IPS-NIHi7 (cell line): ENCODE measurements around the gene BMPR2.
"Not testable (repeated sequence)": the region's sequence is repeated elsewhere in the genome, so short reads cannot be mapped to it uniquely, and the experiment has no call there.

Source experiments
- DNase-seq: peaks from one replicate; pipeline ENCODE4 v3.0.0; 2012; ENCODE audit warnings: mixed read lengths; ENCODE audit errors: extremely low spot score

Gene BMPR2

DNA sequence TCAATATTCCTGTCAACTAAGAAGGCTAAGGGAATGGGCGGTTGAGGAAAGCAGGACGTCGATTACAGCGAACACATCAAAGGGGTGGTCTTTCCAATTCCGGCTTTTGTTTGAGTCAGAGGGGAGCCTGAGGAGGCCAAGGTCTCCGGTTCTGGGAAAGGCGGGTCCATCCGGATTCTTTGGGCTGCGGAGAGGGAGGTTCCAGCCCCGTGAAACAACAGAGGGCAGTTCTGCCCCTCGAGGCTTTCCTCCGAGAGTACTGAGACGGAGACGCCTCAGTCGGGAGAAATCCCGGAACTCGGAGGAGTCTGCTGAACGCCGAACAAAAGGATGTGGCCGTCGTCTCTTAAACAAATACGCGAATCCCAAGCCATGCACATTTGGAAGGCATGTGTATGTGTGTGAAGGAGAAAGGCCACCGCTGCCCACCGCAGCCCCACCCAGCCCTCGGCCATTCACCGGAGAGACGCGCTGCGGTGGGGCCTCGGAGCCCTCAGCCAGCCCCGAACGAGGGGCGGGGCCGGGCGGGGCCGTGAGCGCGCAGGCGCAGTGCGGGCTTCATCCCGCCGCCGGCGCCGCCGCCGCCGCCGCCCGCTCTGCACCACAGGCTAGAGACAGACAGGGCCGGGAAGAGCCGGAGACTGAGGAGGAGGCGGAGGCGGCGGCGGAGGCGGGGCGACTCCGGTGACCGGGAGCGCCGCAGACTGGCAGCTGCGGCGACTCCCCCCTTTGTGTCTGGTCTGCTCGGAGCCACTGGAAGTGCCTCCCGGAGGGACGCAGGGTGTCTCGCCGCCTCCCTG lies at the start of gene BMPR2:
TSS of gene BMPR2 (plus strand) at position 719 of the 800 bp plus-strand sequence. CDS start 1,148 bp downstream, outside the sequence.
- peak; percentile 81 for DNase-seq

DNA sequence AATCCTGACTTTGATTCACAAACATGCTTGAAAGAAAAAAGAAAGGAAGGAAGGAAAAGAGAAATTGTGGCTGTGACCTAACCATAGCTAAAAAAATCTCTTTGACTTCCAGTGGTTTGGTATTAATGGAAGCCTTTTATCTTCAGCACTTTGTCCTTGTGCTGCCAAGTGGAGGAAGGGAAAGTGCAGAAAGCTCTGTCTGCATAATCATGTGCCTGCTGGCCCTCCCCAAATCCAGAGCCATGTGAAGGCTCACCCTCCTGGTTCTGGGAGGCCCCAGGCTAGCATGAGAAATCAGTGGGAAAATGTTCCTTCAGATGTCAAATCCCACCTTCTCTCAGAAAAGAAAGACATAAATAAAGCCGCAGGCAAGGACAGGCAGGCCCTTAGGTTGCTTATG lies 48.3 kb upstream of the BMPR2 start:
- DNase-seq, result peak; percentile 39

DNA sequence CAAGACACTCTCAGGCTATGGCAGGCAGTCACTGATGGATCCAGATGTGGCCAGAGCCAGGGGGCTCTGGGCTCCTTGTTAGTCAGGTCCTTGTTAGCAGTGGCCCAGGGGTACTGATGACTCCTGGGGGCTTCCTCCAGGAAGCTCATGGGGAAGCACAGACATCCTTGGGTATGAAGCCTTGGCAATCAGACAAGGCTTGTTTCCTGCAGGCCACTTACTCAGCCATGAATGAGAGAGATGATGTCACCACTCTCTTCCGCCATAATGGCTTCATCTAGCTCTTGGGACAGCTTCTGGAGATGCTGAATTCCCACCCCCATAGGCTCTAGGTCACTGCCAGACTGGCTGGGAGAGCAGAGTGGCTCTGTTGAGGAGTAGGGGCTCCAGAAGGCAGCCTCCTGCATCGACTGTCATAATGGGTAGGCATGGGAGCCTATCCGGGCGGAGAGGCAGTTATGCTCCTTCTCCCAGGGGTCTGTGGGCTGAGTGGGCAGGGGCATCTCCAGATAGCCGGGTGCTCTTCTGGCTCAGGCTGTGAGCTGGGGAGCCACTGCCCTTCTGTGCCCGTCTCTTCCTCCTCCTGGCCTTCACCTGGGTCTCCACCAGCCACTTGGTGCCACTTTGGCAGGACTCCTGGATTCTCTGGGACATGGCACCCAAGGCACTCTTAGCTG lies 40.2 kb upstream of the BMPR2 start:
- no peak for DNase-seq

DNA sequence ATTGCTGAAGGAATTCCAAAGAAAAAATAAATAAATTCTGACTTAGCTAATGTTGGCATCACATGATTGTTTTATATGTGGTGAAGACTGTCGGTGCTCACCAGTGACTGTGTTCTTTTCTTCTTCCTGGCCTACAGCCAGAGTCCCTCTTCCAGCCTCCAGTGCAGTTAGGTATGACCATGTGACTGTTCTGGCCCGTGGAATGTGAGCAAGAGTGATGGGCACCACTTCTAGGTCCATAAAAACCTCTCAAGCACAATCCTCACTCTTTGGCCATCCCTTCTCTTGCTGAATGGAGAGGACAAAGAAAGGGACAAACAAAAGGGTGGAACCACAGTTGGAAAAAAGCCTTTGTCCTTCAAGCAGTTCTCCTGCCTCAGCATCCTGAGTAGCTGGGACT lies 39.0 kb upstream of the BMPR2 start:
- DNase-seq, result no peak

DNA sequence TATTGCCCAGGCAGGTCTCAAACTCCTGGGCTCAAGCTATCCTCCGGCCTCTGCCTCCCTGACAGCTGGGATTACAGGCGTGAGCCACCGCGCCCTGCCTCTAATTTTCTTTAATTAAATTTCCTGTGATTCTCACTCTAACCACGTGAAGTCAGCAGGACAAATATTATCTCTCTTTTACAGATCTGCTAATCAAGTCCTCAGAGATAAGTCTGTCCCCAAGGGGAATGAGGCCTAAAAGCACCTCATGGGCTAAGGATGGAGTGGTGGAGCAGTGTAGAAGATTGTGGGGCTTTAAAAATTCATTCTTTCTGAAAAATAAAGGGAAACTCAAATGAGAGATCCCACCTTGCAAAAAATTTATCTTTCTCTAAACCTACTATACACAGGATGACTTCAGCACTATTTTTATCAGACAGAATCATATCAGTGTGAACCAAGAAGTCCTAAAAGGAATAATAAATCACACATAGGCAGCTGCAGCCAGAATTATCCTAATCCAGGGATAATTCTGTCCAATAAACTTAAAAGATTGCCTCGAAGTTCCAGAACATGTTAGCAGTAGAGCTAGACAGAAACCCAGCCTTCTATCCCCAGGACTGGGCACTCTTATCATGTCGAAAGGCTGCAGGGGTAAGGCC lies 38.3 kb upstream of the BMPR2 start:
- no peak for DNase-seq

DNA sequence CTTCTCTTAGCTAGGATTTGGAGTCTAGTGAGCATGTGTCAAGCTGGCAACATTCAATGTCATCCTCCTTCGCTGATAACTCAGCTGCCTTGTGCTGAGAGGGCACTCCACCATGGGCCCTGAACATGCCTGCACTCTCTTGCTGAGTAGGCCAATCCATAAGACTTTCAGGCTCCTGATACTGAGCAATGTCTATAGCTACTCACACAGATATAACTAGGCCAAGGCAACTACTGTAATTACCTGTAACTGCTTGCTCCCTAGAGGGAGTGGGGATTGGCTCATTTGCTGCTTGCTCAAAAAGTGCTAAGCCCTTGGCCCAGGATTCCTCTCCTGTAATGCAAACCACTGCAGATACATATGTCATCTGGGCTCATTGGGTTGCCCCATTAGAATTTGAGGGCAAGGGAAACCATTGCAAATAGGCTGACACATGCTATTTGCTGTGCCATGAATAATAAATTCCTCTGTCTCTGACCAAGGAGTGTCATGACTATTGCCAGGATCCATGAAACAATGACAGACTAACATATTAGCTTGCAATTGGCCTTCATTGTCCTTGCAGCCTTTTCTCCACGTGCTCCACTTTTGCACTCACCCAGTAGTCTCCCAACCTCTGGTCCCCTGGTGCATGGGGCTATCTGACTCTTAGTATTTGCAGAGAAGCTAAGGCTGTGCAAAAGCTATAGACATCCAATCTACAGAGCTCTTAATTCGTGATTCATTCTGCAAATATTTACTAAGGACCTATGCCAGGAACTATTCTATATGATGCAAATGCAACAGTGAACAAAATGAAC lies 36.9 kb upstream of the BMPR2 start:
- no peak for DNase-seq

DNA sequence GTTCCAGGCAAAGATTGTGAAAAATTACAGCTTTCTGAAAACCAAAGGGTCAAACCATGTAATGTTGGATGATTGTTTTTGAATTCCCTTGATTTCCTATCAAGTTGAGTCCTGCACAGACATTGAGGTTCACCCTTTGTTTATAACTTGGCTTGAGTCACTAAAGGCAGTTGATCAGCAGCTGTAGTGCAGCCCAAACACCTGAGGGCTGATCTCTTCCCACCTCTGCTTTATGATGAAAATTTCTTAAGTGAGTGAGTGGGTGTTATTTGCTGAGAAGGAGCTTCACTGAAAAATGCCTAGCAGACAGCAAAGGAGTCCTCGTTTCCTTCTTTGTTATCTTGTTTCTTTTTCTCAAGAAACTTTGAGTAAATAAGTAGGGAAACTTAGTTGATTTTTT lies 31.9 kb upstream of the BMPR2 start:
- DNase-seq, result peak; percentile 56

DNA sequence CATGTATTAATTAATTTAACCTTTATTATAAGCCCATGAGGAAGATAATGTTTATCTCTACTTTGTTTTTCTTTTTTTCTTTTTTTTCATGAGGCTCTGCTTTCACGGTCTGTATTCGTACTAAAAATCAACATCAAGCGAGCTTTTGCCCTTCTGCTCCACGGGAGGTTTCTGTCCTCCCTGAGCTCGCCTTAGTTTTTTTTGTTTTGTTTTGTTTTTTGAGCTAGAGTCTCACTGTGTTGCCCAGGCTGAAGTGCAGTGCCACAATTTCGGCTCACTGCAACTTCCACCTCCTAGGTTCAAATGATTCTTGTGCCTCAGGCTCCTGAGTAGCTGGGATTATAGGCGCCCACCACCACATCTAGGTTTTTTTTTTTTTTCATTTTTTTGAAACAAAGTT lies 29.9 kb upstream of the BMPR2 start:
- DNase-seq, result no peak

DNA sequence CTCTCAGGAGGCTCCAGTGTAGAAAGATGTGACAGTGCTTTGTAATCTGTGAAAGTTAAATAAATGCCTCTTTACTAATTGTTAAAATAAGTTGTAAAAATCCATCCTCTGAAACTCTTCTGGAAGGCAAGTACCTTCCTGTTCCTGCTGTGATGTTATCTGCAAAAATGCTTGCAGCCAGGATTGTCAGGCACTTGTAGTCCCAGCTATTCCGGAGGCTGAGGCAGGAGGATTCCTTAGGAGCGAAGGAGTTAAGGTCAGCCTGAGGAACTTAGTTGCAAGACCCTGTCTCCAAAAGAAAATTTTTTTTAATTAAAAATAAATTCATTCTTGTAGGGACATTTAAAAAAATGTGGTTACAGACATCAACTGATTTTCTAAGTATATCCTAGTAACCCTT lies 22.7 kb upstream of the BMPR2 start:
- DNase-seq, result no peak

DNA sequence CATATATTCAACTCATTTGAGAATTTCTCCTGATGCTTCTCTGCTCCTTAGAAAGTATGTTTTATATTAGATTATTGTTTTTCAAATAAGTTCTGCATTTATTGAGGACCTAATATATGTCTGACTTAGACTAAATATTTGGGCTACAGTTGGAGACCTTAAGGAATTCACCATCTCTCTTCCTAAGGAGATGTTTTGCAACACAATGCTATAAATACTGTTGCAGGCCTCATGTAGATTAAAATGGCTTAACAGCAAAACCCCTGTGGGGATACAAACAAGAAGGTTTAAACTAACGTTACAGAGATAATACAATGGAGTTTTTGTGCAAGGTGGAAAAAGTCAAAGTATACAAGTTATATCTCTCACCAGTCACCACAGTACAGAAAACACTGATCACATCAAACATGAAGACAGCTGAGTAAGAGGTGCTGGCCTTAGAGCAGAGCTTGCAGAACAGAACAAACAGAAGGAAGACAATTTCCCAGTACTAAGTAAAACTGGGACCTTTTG lies 20.1 kb upstream of the BMPR2 start:
- no peak for DNase-seq

DNA sequence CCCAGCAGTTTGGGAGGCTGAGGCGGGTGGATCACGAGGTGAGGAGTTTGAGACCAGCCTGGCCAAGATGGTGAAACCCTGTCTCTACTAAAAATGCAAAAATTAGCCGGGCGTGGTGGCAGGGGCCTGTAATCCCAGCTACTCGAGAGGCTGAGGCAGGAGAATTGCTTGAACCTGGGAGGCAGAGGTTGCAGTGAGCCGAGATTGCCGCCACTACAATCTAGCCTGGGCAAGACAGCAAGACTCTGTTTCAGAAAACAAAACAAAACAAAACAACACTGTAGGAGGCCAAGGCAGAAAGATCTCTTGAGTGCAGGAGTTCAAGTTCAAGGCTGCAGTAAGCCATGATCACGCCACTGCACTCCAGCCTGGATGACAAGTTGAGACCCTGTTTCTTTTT lies 17.2 kb upstream of the BMPR2 start:
- DNase-seq, result not testable (repeated sequence)

DNA sequence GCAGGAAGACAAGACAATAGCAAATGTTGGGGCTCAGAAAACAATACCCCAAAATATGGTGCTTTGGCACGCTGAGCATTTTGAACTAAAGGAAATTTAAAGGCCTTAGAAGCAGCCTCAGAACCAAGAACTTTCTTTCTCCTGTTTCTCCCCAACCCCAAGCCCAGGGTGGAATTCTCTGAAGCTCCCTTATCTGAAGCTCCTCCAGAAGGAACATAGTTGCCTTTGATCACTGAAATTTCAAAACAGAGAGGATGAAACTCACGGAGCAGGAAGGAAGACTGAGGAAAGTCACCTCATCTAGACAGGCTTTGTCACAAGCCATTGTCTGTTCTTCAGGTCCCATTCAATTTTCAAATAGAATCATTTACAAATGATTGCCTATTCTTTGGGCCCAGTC lies 15.5 kb upstream of the BMPR2 start:
- DNase-seq, result no peak

DNA sequence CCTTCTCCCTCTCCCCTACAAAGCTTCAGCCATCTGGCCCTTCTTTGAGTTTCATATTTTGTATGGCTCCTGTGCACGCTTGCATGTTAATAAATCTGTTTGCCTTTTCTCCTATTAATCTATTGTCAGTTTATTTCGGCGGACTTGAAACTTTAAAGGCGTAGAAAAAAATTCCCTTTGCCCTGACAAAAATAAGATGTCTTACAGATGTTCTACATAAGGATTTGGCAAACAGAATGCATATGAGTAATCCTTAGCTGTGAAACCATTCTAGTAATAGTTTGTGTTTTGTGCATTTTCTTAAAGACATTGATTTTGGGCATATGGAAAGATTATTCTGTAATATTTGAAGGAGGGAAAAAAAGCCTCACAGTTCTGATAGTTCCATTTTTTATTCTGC lies 15.0 kb upstream of the BMPR2 start:
- DNase-seq, result no peak

DNA sequence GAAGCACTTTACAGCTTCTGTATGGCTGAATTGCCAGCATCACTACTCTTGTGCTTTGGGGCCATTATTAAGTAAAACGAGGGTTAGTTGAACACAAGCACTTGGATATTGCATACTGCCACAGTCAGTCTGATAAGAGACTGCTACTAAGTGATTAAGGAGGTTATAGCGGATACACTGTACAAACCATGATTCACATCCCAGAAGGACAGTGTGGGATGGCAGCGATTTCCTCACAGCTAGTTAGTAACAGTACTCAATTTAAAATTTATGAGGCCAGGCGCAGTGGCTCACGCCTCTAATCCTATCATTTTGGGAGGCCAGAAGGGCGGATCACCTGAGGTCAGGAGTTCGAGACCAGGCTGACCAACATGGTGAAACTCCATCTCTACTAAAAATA lies 2.6 kb upstream of the BMPR2 start:
- DNase-seq, result no peak

DNA sequence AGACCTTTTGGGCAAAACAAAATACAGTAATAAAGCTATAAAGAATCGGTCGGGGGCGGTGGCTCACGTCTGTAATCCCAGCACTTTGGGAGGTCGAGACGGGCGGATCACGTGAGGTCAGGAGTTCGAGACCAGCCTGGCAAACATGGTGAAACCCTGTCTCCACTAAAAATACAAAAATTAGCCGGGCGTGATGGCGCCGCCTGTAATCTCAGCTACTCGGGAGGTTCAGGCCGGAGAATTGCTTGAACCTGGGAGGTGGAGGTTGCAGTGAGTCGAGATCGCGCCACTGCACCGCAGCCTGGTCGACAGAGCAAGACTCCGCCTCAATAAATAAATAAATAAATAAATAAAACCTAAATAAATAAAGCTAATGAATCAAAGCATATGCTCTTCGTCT lies 1.7 kb upstream of the BMPR2 start:
- not testable (repeated sequence) for DNase-seq

DNA sequence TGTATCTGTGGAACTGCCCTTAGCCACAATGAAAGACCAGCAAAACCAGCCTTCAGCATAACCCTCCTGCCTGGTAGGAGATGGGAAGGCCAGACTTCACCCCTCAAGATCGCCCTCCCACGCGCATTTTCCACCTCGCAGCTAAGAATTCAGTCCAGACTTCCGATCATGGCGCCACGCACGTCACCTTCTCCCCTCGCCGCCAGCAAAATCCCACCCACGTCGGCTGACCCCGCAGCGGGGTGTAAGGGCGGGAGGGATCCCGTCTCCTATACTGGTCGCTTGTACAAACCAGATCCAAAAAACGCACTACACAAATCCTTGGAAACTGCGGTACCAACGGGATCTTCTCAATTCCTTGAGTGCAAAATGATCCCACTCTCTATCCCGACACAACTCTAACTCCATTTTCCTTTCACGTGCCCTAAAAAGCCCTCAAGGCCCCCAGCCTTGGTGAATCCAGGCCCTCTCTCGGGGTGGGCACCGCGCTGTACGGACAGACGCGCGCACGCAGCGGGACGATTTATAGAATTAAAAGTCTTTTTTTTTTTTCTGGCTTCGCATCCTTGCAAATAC lies 1.0 kb upstream of the BMPR2 start:
- DNase-seq, result peak; percentile 31

DNA sequence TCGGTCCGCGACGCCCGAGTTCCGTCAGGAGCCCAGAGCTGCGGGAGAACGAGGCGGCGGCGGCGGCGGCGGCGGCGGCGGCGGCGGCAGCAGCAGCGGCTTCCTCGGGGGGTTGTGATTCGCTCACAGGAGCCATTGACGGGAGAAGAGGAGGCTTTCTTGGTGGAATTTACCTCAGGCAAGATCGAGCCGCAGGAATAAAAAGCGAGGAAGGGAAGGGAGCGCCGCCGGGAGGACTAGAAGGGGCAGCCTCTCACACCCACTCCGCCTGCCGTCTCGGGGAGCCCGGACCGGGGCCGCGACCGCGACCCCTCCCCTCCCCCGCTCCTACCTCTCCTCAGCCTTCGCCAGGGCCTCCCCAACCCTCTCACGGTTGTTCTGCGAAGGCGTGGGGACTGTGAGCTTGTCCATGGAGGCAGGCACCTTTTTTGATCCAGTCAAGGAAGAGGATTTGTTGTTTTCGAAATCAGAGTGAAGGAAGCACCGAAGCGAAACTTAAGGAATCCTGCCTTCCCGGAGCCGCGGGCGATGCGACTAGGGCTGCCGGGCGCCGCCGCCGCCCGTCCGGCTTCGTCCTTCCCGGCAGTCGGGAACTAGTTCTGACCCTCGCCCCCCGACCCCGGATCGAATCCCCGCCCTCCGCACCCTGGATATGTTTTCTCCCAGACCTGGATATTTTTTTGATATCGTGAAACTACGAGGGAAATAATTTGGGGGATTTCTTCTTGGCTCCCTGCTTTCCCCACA lies 506 bp downstream of the BMPR2 start:
- peak; percentile 20 for DNase-seq

DNA sequence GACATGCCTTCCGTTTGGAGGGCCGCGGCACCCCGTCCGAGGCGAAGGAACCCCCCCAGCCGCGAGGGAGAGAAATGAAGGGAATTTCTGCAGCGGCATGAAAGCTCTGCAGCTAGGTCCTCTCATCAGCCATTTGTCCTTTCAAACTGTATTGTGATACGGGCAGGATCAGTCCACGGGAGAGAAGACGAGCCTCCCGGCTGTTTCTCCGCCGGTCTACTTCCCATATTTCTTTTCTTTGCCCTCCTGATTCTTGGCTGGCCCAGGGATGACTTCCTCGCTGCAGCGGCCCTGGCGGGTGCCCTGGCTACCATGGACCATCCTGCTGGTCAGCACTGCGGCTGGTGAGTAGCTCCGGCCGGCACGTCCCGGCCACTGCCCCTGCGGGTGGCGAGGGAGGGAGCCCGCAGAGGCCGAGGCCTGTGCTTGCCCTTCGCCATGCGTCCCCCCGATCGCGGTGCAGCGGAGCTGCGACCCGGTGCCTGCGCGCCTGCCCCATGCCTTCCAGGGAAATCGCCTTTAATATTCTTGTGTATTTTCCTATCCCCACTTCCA lies 1.2 kb downstream of the BMPR2 start:
- DNase-seq, result no peak

DNA sequence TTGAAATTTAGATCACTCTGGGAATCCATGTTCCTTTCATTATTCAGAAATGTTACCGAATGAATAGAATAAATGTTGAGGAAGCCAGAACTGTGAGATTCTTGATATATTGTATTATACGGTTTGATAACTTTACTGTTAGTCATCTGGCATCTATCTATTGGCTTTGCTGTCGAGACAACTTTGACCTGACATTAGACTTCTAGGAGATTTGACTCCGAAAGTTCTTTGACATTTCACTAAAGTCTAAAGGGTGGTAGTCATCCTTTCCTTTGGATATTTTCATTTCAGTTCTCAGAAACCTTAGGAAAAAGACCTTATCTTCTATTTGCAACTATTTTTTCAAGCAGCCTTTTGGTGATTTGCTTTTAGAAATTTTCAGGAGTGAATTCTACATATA lies 1.9 kb downstream of the BMPR2 start:
- no peak for DNase-seq

DNA sequence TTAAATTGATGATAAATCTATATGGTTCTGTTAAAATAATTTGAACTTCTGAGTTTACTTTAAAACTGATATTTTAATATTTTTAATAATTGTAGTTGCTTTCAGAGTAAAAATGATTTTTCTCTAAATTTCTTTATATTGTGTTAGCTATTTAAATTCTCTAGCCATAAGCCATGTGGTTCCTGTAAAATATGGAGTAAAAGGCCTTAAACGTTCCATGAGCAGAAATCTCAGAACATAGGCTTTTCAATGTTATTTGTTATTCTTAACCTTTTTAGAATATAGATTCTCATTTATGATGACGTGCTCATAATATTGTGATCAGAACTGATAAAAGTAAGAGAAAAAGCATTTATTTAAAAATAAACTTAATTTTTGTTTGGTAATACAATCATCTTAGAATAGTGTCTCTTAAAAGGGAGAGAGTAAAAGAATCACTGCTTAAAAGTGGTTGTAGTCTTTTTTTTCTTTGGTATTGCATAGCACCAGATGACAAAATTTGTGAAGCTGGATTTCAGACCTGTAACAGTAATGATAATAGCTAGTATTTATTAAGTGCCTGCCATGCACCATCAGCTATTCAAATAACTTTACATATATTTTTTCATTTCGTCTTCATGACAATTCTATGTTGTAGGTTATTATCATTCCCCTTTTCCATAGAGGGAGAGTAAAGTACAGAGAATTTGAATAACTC lies 2.7 kb downstream of the BMPR2 start:
- no peak for DNase-seq
